ENCODE measurements around the gene ABCD1. TPM values are rescaled to one million over a fixed set of nuclear protein-coding genes. Genes with fewer than 3 reads are reported as not detected.

The ABCD1 gene
- total RNA-seq, 1 donor from 2014 or later, result 15.3 TPM

DNA sequence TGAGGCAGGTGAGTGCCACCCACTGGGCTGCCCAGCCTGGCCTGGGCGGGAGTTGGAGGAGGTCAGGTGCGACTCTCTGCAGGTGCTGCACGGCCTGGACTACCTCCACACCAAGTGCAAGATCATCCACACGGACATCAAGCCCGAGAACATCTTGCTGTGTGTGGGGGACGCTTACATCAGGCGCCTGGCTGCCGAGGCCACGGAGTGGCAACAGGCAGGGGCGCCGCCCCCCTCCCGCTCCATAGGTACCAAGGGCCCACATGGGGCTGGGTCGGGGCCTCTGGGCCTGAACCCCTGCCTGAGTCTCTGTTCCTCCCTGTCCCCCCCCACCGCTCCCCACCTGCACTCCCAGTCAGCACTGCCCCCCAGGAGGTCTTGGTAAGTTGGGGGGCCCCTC, 58.2 kb downstream of the ABCD1 start:
- no peak for DNase-seq (ENCODE audit: low read depth)
- TF ChIP-seq, protein P1, sequence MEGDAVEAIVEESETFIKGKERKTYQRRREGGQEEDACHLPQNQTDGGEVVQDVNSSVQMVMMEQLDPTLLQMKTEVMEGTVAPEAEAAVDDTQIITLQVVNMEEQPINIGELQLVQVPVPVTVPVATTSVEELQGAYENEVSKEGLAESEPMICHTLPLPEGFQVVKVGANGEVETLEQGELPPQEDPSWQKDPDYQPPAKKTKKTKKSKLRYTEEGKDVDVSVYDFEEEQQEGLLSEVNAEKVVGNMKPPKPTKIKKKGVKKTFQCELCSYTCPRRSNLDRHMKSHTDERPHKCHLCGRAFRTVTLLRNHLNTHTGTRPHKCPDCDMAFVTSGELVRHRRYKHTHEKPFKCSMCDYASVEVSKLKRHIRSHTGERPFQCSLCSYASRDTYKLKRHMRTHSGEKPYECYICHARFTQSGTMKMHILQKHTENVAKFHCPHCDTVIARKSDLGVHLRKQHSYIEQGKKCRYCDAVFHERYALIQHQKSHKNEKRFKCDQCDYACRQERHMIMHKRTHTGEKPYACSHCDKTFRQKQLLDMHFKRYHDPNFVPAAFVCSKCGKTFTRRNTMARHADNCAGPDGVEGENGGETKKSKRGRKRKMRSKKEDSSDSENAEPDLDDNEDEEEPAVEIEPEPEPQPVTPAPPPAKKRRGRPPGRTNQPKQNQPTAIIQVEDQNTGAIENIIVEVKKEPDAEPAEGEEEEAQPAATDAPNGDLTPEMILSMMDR (IDR thresholded peaks at IDR 0.05; ENCODE audit: insufficient read depth, low read length, poor library complexity, severe bottlenecking), result no peak
- Histone ChIP-seq H3K36me3 (ENCODE audit: control insufficient read depth, insufficient read depth, low read length) (no peaks in the 10 kb centered on the region), H3K4me3 (ENCODE audit: low read depth, low read length) (no peak overlapping the region), H3K27me3 (ENCODE audit: control insufficient read depth, insufficient read depth, low read length) (no peaks in the 10 kb centered on the region)

DNA sequence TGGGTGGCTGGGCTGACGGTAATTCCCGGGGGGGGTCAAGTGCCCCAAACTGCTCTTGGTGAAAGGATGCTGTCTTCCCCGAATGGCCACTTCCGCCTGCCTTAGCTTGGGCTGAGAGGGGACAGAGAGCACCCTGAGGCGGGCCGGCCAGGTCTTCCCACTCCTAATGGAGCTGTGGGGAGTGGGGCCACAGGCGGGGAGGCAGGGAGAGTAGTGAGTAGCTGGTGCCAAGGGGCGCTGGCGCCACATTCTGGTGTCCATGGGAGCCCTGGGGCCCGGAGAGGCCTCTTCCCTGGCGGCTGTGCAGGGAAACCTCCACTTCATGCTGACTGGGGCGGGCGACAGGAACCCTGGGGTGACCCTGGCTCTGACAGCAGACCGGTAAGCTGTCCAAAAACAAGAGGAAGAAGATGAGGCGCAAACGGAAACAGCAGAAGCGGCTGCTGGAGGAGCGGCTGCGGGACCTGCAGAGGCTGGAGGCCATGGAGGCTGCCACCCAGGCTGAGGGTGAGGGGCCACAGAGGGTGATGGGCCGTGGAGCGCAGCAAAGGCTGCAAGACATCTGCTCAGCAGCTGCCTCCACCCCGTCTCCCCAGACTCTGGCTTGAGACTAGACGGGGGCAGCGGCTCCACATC, 58.8 kb downstream of the ABCD1 start:
- DNase-seq (ENCODE audit: low read depth), result no peak
- Histone ChIP-seq H3K27me3 (ENCODE audit: control insufficient read depth, insufficient read depth, low read length) (no peaks in the 10 kb centered on the region), H3K4me3 (ENCODE audit: low read depth, low read length) (no peak overlapping the region), H3K36me3 (ENCODE audit: control insufficient read depth, insufficient read depth, low read length) (no peaks in the 10 kb centered on the region)
- TF ChIP-seq, protein P1 (IDR thresholded peaks at IDR 0.05; ENCODE audit: insufficient read depth, low read length, poor library complexity, severe bottlenecking), result no peak

DNA sequence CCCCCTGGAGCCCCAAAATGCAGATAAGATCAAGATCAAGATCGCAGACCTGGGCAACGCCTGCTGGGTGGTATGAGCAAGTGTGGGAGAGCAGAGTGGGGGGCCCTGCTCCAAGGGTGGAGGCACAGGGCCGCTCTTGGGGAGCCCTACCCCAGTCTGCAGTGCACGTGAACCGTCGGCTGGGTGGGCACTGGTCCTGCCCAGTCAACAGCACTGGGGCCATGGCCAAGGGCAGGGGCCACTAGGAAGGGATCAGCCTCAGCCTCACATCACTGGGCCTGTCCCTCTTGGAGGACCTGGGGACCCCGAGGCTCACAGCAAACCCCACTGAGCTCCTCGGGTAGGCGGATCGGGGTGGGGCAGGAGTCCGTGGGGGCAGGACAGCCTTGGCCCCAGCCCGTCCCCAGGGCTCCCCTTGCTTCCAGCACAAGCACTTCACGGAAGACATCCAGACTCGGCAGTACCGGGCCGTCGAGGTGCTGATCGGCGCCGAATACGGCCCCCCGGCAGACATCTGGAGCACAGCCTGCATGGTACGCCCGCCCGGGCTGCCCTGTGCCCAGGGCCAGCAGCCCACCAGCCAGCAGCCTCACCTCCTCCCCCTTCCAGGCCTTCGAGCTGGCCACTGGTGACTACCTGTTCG, 59.8 kb downstream of the ABCD1 start:
- Histone ChIP-seq H3K27me3 (ENCODE audit: control insufficient read depth, insufficient read depth, low read length) (no peaks in the 10 kb centered on the region), H3K36me3 (ENCODE audit: control insufficient read depth, insufficient read depth, low read length) (no peaks in the 10 kb centered on the region), H3K4me3 (ENCODE audit: low read depth, low read length) (no peak overlapping the region)
- no peak for DNase-seq (ENCODE audit: low read depth)
- TF ChIP-seq, protein P1 (IDR thresholded peaks at IDR 0.05; ENCODE audit: insufficient read depth, low read length, poor library complexity, severe bottlenecking), result no peak

DNA sequence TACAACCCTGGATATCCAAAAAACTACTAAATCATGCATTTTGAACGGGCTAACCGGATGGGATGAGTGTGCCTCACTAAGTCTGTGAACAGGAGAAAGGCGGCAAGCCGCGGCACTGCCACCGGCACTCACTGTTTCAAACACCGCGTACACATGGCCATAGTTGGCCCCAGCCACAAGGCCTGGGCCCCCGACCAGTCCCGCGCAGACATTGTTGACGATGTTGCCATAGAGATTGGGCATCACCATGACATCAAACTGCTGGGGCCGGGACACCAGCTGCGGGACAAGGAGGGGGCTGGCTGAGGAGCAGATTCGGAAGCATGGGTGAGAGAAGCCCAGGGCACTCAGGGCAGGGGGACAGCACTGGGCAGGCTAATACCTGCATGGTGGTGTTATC, 62.0 kb downstream of the ABCD1 start:
- Histone ChIP-seq H3K27me3 (ENCODE audit: control insufficient read depth, insufficient read depth, low read length) (no peaks in the 10 kb centered on the region), H3K36me3 (ENCODE audit: control insufficient read depth, insufficient read depth, low read length) (no peaks in the 10 kb centered on the region), H3K4me3 (ENCODE audit: low read depth, low read length) (no peak overlapping the region)
- TF ChIP-seq, protein P1 (IDR thresholded peaks at IDR 0.05; ENCODE audit: insufficient read depth, low read length, poor library complexity, severe bottlenecking), result no peak
- DNase-seq (ENCODE audit: low read depth), result no peak

DNA sequence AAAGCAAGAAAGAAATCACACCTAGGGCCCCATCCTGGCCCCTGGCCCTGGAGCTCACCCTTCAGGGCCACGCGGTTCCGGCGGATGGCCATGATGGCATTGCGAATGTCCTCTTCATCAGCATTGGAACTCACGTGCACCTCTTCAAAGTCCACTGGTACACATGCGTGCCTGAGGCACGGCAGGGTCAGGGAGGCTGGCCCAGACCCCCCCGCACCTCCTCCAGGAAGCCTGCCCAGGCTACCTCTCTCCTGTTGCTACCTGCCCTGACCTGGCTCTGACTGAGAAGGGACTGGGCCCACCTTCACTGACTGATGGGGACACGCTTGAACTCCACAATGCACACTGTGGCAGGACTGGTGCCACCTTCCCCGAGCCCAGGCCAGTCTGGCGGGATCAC, 65.0 kb downstream of the ABCD1 start:
- no peaks in the 10 kb centered on the region for H3K36me3 ChIP-seq (ENCODE audit: control insufficient read depth, insufficient read depth, low read length)
- TF ChIP-seq, protein P1 (IDR thresholded peaks at IDR 0.05; ENCODE audit: insufficient read depth, low read length, poor library complexity, severe bottlenecking), result no peak
- DNase-seq (ENCODE audit: low read depth), result no peak
- H3K27me3 ChIP-seq (ENCODE audit: control insufficient read depth, insufficient read depth, low read length), result no peaks in the 10 kb centered on the region
- H3K4me3 ChIP-seq (ENCODE audit: low read depth, low read length), result no peak overlapping the region

All from kidney epithelial cell (primary cell).